GM18499 (cell line): Measurements from ENCODE around the gene DCLK3.

Source experiments
- ATAC-seq: cut with Tn5 transposase; IDR thresholded peaks from one replicate; pipeline ENCODE4 v1.9.1; 2021; ENCODE audit warnings: moderate number of reproducible peaks; ENCODE audit not compliant: insufficient read depth, unreplicated experiment

DCLK3 gene

GRCh38 chr3:36679384-36680200 is 84.8 kb downstream of the DCLK3 start:
- peak; percentile 45 for ATAC-seq

GRCh38 chr3:36678216-36679013 is 85.9 kb downstream of the DCLK3 start:
- ATAC-seq: no peak

- ATAC-seq: peak; percentile 74
Measured at GRCh38 chr3:36677331-36678007, 86.9 kb downstream of the DCLK3 start.

- no peak for ATAC-seq
Measured at GRCh38 chr3:36674816-36675215, 89.5 kb downstream of the DCLK3 start.

- ATAC-seq: no peak
Measured at GRCh38 chr3:36669764-36670163, 94.6 kb downstream of the DCLK3 start.

GRCh38 chr3:36666166-36666565 is 98.2 kb downstream of the DCLK3 start:
- no peak for ATAC-seq

GRCh38 chr3:36663666-36664291 is 100.6 kb downstream of the DCLK3 start:
- peak; percentile 56 for ATAC-seq

GRCh38 chr3:36662626-36663025 is 101.7 kb downstream of the DCLK3 start:
- ATAC-seq: no peak
